ENCODE measurements around the gene SGCA. TPM values are rescaled to one million over a fixed set of nuclear protein-coding genes. Genes with fewer than 3 reads are reported as not detected.

SGCA gene
- total and polyA plus RNA-seq, 9 of the 15 experiments (the other 6 are each of a cell fraction or from before 2014, with no cell fraction given), result not detected

DNA sequence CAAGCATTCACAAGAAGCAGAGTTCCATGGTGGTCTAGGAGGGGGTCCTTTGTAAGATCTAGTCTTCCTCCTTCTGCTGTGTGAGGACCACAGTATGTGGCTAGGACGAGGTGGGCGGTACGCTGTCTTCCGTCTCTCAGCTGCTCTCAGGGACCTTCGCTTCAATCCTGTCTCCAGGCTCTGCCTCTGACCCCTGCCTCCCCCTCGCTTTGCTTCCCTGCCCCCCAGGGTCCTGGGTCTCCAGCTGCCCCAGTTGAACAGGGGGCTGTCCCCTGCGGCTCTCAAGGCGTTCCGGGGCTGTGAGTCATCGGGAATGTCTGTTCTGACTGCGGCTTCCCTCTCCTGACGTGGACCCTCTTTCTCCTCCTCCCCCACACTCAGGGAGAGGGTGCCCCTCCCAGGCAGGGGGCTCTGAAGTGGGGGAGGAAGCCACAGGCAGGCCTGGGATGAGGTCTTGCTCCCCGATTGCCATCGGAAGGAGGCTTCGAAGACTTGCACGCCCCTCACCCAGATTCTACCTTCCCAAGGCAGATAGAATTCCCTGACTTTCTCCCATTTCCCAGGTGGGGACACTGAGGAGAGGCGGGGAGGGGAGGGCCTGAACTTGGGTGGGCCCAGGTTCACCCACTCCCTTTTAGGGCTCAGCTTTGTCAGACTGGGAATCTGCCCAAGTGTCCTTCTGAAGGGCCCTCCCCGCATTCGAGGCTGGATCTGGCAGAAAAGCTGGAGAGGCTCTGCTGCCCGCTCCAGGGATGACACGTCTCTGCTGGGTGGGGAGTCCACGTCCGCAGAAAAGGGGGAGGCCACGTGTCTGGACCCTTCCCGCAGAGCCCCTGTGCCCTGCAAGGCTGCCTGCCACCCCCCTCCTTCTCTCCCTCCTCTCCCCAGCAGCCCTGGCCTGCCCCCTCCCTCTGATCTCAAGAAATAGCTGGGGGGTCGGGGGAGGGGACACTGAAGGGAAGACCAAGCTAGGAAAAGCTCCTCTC is 44.7 kb downstream of the SGCA start (continued):
- TF ChIP-seq, protein P1, sequence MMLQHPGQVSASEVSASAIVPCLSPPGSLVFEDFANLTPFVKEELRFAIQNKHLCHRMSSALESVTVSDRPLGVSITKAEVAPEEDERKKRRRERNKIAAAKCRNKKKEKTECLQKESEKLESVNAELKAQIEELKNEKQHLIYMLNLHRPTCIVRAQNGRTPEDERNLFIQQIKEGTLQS (IDR thresholded peaks at IDR 0.05), result peak; percentile 84
- TF ChIP-seq, protein P1 (CRISPR knock-in tag; conservative IDR thresholded peaks at IDR 0.05), result no peak
- TF ChIP-seq, protein P2, sequence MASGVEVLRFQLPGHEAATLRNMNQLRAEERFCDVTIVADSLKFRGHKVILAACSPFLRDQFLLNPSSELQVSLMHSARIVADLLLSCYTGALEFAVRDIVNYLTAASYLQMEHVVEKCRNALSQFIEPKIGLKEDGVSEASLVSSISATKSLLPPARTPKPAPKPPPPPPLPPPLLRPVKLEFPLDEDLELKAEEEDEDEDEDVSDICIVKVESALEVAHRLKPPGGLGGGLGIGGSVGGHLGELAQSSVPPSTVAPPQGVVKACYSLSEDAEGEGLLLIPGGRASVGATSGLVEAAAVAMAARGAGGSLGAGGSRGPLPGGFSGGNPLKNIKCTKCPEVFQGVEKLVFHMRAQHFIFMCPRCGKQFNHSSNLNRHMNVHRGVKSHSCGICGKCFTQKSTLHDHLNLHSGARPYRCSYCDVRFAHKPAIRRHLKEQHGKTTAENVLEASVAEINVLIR (CRISPR knock-in tag; IDR thresholded peaks at IDR 0.05), result no peak
- TF ChIP-seq JUN (IDR thresholded peaks at IDR 0.05; ENCODE audit: borderline replicate concordance, low read depth, low read length) (peak; percentile 79; the same call in 1 of the 2 replicates), JUN (CRISPR knock-in tag; IDR thresholded peaks at IDR 0.05; ENCODE audit: borderline replicate concordance) (no peak), ETV6 (IDR thresholded peaks at IDR 0.05; ENCODE audit: borderline replicate concordance in 1 of 2, low read depth in 2 of 2, low read length in 1 of 2) (no peak), ETV6 (CRISPR knock-in tag; IDR thresholded peaks at IDR 0.05; ENCODE audit: borderline replicate concordance) (no peak), ZNF445 (CRISPR knock-in tag; IDR thresholded peaks at IDR 0.05; ENCODE audit: low read depth) (no peak), CBFA2T3 (IDR thresholded peaks at IDR 0.05) (peak; percentile 49), ZNF253 (CRISPR knock-in tag; conservative IDR thresholded peaks at IDR 0.05) (no peak), SMARCA4 (IDR thresholded peaks at IDR 0.05) (peak; percentile 70), U2AF2 (optimal IDR thresholded peaks at IDR 0.05; ENCODE audit: low read depth, low read length) (no peak), CCNT2 (IDR thresholded peaks at IDR 0.05; ENCODE audit: borderline replicate concordance, extremely low read depth, insufficient read length, low read depth, low read length) (peak; percentile 17), ZNF707 (CRISPR knock-in tag; conservative IDR thresholded peaks at IDR 0.05) (no peak), ZSCAN32 (CRISPR knock-in tag; IDR thresholded peaks at IDR 0.05) (no peak), MAFF (IDR thresholded peaks at IDR 0.05; ENCODE audit: low read length) (no peak), ARNT (IDR thresholded peaks at IDR 0.05) (no peak), SAFB (IDR thresholded peaks at IDR 0.05; ENCODE audit: borderline replicate concordance, low read depth, low read length) (no peak), SRF (CRISPR knock-in tag; IDR thresholded peaks at IDR 0.05) (no peak)
- TF ChIP-seq, protein P3, sequence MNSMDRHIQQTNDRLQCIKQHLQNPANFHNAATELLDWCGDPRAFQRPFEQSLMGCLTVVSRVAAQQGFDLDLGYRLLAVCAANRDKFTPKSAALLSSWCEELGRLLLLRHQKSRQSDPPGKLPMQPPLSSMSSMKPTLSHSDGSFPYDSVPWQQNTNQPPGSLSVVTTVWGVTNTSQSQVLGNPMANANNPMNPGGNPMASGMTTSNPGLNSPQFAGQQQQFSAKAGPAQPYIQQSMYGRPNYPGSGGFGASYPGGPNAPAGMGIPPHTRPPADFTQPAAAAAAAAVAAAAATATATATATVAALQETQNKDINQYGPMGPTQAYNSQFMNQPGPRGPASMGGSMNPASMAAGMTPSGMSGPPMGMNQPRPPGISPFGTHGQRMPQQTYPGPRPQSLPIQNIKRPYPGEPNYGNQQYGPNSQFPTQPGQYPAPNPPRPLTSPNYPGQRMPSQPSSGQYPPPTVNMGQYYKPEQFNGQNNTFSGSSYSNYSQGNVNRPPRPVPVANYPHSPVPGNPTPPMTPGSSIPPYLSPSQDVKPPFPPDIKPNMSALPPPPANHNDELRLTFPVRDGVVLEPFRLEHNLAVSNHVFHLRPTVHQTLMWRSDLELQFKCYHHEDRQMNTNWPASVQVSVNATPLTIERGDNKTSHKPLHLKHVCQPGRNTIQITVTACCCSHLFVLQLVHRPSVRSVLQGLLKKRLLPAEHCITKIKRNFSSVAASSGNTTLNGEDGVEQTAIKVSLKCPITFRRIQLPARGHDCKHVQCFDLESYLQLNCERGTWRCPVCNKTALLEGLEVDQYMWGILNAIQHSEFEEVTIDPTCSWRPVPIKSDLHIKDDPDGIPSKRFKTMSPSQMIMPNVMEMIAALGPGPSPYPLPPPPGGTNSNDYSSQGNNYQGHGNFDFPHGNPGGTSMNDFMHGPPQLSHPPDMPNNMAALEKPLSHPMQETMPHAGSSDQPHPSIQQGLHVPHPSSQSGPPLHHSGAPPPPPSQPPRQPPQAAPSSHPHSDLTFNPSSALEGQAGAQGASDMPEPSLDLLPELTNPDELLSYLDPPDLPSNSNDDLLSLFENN (IDR thresholded peaks at IDR 0.05; ENCODE audit: low read depth in 2 of 2, low read length in 2 of 2), result no peak
- TF ChIP-seq, protein P4, sequence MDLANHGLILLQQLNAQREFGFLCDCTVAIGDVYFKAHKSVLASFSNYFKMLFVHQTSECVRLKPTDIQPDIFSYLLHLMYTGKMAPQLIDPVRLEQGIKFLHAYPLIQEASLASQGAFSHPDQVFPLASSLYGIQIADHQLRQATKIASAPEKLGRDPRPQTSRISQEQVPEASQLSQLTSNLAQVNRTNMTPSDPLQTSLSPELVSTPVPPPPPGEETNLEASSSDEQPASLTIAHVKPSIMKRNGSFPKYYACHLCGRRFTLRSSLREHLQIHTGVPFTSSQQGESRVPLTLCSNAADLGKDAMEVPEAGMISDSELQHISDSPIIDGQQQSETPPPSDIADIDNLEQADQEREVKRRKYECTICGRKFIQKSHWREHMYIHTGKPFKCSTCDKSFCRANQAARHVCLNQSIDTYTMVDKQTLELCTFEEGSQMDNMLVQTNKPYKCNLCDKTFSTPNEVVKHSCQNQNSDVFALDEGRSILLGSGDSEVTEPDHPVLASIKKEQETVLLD (IDR thresholded peaks at IDR 0.05), result no peak
